DND-41 (cell line): ENCODE results near the gene HS3ST5.

ENCODE experiments used
- ATAC-seq: fragments of 200-7000 bp; cut with Tn5 transposase; 3 replicates; pipeline ENCODE4 v1.9.1; 2021; ENCODE audit warnings: low read depth; ENCODE audit not compliant: insufficient read depth
- DNase-seq: peaks from one replicate; pipeline ENCODE4 v3.0.0-alpha.2; 2020
- H2AFZ ChIP-seq: 2 replicates; pipeline ENCODE4 v1.6.0; 2012; ENCODE audit warnings: low read depth, low read length
- H3K27ac ChIP-seq: 2 replicates; pipeline ENCODE4 v1.5.1; 2012; ENCODE audit warnings: low read length, inconsistent platforms
- H3K27me3 ChIP-seq: fragments of 200-600 bp; sonication (generic); 2 replicates; pipeline ENCODE4 v1.6.0; 2012; ENCODE audit warnings: low read length, mild to moderate bottlenecking, inconsistent platforms; ENCODE audit not compliant: insufficient read depth, poor library complexity
- H3K36me3 ChIP-seq: 2 replicates; pipeline ENCODE4 v1.5.1; 2012; ENCODE audit warnings: low read length, inconsistent platforms; ENCODE audit not compliant: insufficient read depth
- H3K4me1 ChIP-seq: 2 replicates; pipeline ENCODE4 v1.5.1; 2012; ENCODE audit warnings: mild to moderate bottlenecking, low read length; ENCODE audit not compliant: insufficient read depth
- H3K4me2 ChIP-seq: 2 replicates; pipeline ENCODE4 v1.6.0; 2012; ENCODE audit warnings: mild to moderate bottlenecking, moderate library complexity, low read length, inconsistent platforms; ENCODE audit not compliant: insufficient read depth
- H3K4me3 ChIP-seq, 2 experiments: fragments of 200-600 bp in 1 of 2; shearing (Covaris generic) in 1 of 2; 2 replicates each; pipeline ENCODE4 v1.5.1; 2012 to 2016; ENCODE audit warnings: inconsistent platforms in 2 of 2, low read length in 2 of 2, mild to moderate bottlenecking in 2 of 2, low read depth in 1 of 2, moderate library complexity in 1 of 2
- H3K79me2 ChIP-seq: 2 replicates; pipeline ENCODE4 v1.6.0; 2012; ENCODE audit warnings: low read length, inconsistent platforms; ENCODE audit not compliant: insufficient read depth
- H3K9ac ChIP-seq: 2 replicates; pipeline ENCODE4 v1.6.0; 2012; ENCODE audit warnings: low read depth, mild to moderate bottlenecking, inconsistent platforms, low read length, moderate library complexity
- H3K9me3 ChIP-seq: 2 replicates; pipeline ENCODE4 v1.5.1; 2012; ENCODE audit warnings: low read length, moderate library complexity, mild to moderate bottlenecking, inconsistent platforms; ENCODE audit not compliant: insufficient read depth, severe bottlenecking
- H4K20me1 ChIP-seq: 2 replicates; pipeline ENCODE4 v1.6.0; 2012; ENCODE audit warnings: low read length; ENCODE audit not compliant: insufficient read depth
- CTCF ChIP-seq: IDR thresholded peaks from 2 replicates; pipeline ENCODE4 v1.5.1; 2012; ENCODE audit warnings: borderline replicate concordance, low read length, moderate library complexity, mild to moderate bottlenecking; ENCODE audit not compliant: poor library complexity, severe bottlenecking; ENCODE audit errors: extremely low read depth
- EZH2 ChIP-seq: IDR thresholded peaks from 3 replicates; pipeline ENCODE4 v1.6.1; 2012; ENCODE audit warnings: borderline replicate concordance, low read depth, mild to moderate bottlenecking, moderate library complexity, low read length, inconsistent platforms; ENCODE audit not compliant: severe bottlenecking

Gene HS3ST5

GRCh38 chr6:114064862-114065261, 278.0 kb downstream of the HS3ST5 start:
- Histone ChIP-seq H3K4me3 (no peak overlapping the region), H3K4me1 (no peaks in the 10 kb centered on the region), H2AFZ (no peak overlapping the region), H3K27me3 (no peaks in the 10 kb centered on the region), H3K4me2 (no peak overlapping the region), H3K9me3 (no peaks in the 10 kb centered on the region), H3K27ac (no peak overlapping the region), H3K9ac (no peak overlapping the region), H3K36me3 (no peaks in the 10 kb centered on the region), H3K79me2 (no peaks in the 10 kb centered on the region), H4K20me1 (no peaks in the 10 kb centered on the region)
- TF ChIP-seq CTCF (no peak), EZH2 (no peak)
- DNase-seq, result no peak
- no peak for ATAC-seq

GRCh38 chr6:114063956-114064355, 278.9 kb downstream of the HS3ST5 start:
- no peak for TF ChIP-seq CTCF
- TF ChIP-seq EZH2, result no peak
- Histone ChIP-seq H3K36me3 (no peaks in the 10 kb centered on the region), H2AFZ (no peak overlapping the region), H4K20me1 (no peaks in the 10 kb centered on the region), H3K4me1 (no peaks in the 10 kb centered on the region), H3K4me2 (no peak overlapping the region), H3K79me2 (no peaks in the 10 kb centered on the region), H3K4me3 (no peak overlapping the region), H3K27me3 (no peaks in the 10 kb centered on the region), H3K27ac (no peak overlapping the region), H3K9me3 (no peaks in the 10 kb centered on the region), H3K9ac (no peak overlapping the region)
- DNase-seq (no peak), ATAC-seq (no peak)

- no peak overlapping the region for H3K9ac ChIP-seq
- H4K20me1 ChIP-seq, result no peaks in the 10 kb centered on the region
- H2AFZ ChIP-seq, result no peak overlapping the region
- no peaks in the 10 kb centered on the region for H3K9me3 ChIP-seq
- TF ChIP-seq CTCF (no peak), EZH2 (no peak)
- H3K36me3 ChIP-seq, result no peaks in the 10 kb centered on the region
- H3K4me1 ChIP-seq, result no peaks in the 10 kb centered on the region
- no peak overlapping the region for H3K4me2 ChIP-seq
- no peak for ATAC-seq
- H3K4me3 ChIP-seq, result no peak overlapping the region
- no peaks in the 10 kb centered on the region for H3K79me2 ChIP-seq
- H3K27ac ChIP-seq, result no peak overlapping the region
- DNase-seq, result no peak
- H3K27me3 ChIP-seq, result no peaks in the 10 kb centered on the region
Observed at GRCh38 chr6:114062199-114062598, 280.6 kb downstream of the HS3ST5 start.

- no peaks in the 10 kb centered on the region for H3K4me1 ChIP-seq
- H4K20me1 ChIP-seq, result no peaks in the 10 kb centered on the region
- ATAC-seq (no peak), DNase-seq (no peak)
- H3K4me2 ChIP-seq, result no peak overlapping the region
- no peaks in the 10 kb centered on the region for H3K36me3 ChIP-seq
- no peaks in the 10 kb centered on the region for H3K27me3 ChIP-seq
- H3K27ac ChIP-seq, result no peak overlapping the region
- H3K9ac ChIP-seq, result no peak overlapping the region
- H2AFZ ChIP-seq, result no peak overlapping the region
- H3K79me2 ChIP-seq, result no peaks in the 10 kb centered on the region
- H3K9me3 ChIP-seq, result no peaks in the 10 kb centered on the region
- H3K4me3 ChIP-seq, result no peak overlapping the region
- TF ChIP-seq CTCF (no peak), EZH2 (no peak)
Observed at GRCh38 chr6:114061741-114062140, 281.1 kb downstream of the HS3ST5 start.
